IMR-90 (cell line): ENCODE data around the gene THAP5. TPM values are rescaled to one million over a fixed set of nuclear protein-coding genes. Genes with fewer than 3 reads are reported as not detected.

Experiments
- ATAC-seq: fragments of 200-7000 bp; cut with Tn5 transposase; 2 replicates; pipeline ENCODE4 v1.9.1; 2020; ENCODE audit warnings: low read depth, mild to moderate bottlenecking, moderate library complexity
- BruUV-seq: library from RNA; stranded (reverse); fragments of 400-500 nt; replicated peaks from 2 replicates; lab custom pipeline; 2021; lab: Mats Ljungman, UMichigan
- CTCF ChIA-PET: fragments of 300-600 bp; formaldehyde crosslinking; extraction: SDS; loops from one replicate; lab custom pipeline; 2021; ENCODE audit warnings: antibody characterized with exemption; lab: Yijun Ruan, JAX
- POLR2A ChIA-PET: fragments of 300-600 bp; sonication (Branson Sonifier 250); formaldehyde crosslinking; loops from one replicate; lab custom pipeline; 2022; ENCODE audit warnings: antibody characterized with exemption; ENCODE audit not compliant: unreplicated experiment; lab: Charles Lee
- DNase-seq: peaks from one replicate; pipeline ENCODE4 v3.0.0; 2013
- H2AFZ ChIP-seq: replicated peaks from 2 replicates; pipeline ENCODE3; 2013; ENCODE audit warnings: low read length, mild to moderate bottlenecking; ENCODE audit not compliant: poor library complexity
- H2AK5ac ChIP-seq: 2 replicates; pipeline ENCODE4 v1.6.1; 2013; ENCODE audit warnings: low read depth, low read length, inconsistent platforms
- H2AK9ac ChIP-seq: replicated peaks from 2 replicates; pipeline ENCODE3; 2013; ENCODE audit warnings: mild to moderate bottlenecking, low read depth, low read length, moderate library complexity; ENCODE audit not compliant: poor library complexity
- H2BK120ac ChIP-seq: 2 replicates; pipeline ENCODE4 v1.6.1; 2013; ENCODE audit warnings: low read depth, low read length, inconsistent platforms
- H2BK15ac ChIP-seq: 3 replicates; pipeline ENCODE4 v1.6.1; 2013; ENCODE audit warnings: low read depth, low read length, inconsistent platforms
- H2BK20ac ChIP-seq: 2 replicates; pipeline ENCODE4 v1.6.1; 2013; ENCODE audit warnings: low read depth, mild to moderate bottlenecking, inconsistent platforms, low read length, moderate library complexity
- H2BK5ac ChIP-seq: 2 replicates; pipeline ENCODE4 v1.6.1; 2013; ENCODE audit warnings: mild to moderate bottlenecking, low read depth, low read length, inconsistent platforms; ENCODE audit not compliant: poor library complexity, severe bottlenecking
- H3K14ac ChIP-seq: replicated peaks from 2 replicates; pipeline ENCODE4 v1.6.1; 2013; ENCODE audit warnings: low read depth, low read length, inconsistent platforms
- H3K18ac ChIP-seq: 2 replicates; pipeline ENCODE4 v1.6.1; 2013; ENCODE audit warnings: low read depth, low read length, control low read depth
- H3K23ac ChIP-seq: 2 replicates; pipeline ENCODE4 v1.6.1; 2013; ENCODE audit warnings: low read depth, low read length, inconsistent platforms
- H3K27ac ChIP-seq: 2 replicates; pipeline ENCODE4 v1.5.1; 2013; ENCODE audit warnings: mild to moderate bottlenecking, control low read depth, low read length; ENCODE audit not compliant: insufficient read depth
- H3K27me3 ChIP-seq: 2 replicates; pipeline ENCODE4 v1.6.1; 2013; ENCODE audit warnings: low read length; ENCODE audit not compliant: control insufficient read depth, insufficient read depth
- H3K36me3 ChIP-seq: 2 replicates; pipeline ENCODE4 v1.6.1; 2013; ENCODE audit warnings: low read length, mixed read lengths; ENCODE audit not compliant: control insufficient read depth, insufficient read depth
- H3K4ac ChIP-seq: 2 replicates; pipeline ENCODE4 v1.6.1; 2013; ENCODE audit warnings: low read depth, low read length, inconsistent platforms
- H3K4me1 ChIP-seq: 2 replicates; pipeline ENCODE4 v1.6.1; 2013; ENCODE audit warnings: low read length, mixed read lengths; ENCODE audit not compliant: control insufficient read depth, insufficient read depth
- H3K4me2 ChIP-seq: 2 replicates; pipeline ENCODE4 v1.6.1; 2013; ENCODE audit warnings: low read depth, mild to moderate bottlenecking, control low read depth, low read length, moderate library complexity
- H3K4me3 ChIP-seq: 2 replicates; pipeline ENCODE4 v1.5.1; 2013; ENCODE audit warnings: low read depth, mild to moderate bottlenecking, control low read depth, low read length, moderate library complexity; ENCODE audit not compliant: insufficient read depth
- H3K56ac ChIP-seq: 2 replicates; pipeline ENCODE4 v1.6.1; 2013; ENCODE audit warnings: low read length, inconsistent platforms; ENCODE audit not compliant: insufficient read depth; ENCODE audit errors: extremely low read depth
- H3K79me1 ChIP-seq, 2 experiments: 2 replicates each; pipeline ENCODE4 v1.6.1; 2013; ENCODE audit warnings: low read length in 2 of 2, inconsistent platforms in 1 of 2, low read depth in 1 of 2
- H3K9ac ChIP-seq: 2 replicates; pipeline ENCODE4 v1.6.1; 2013; ENCODE audit warnings: low read depth, low read length, control low read depth
- H3K9me1 ChIP-seq: 2 replicates; pipeline ENCODE4 v1.6.1; 2013; ENCODE audit warnings: low read length, inconsistent platforms; ENCODE audit not compliant: insufficient read depth
- H3K9me3 ChIP-seq: 2 replicates; pipeline ENCODE4 v1.6.1; 2013; ENCODE audit warnings: low read length; ENCODE audit not compliant: control insufficient read depth, insufficient read depth
- H4K20me1 ChIP-seq: 2 replicates; pipeline ENCODE4 v1.6.1; 2013; ENCODE audit warnings: low read length, inconsistent platforms; ENCODE audit not compliant: insufficient read depth
- H4K5ac ChIP-seq: 2 replicates; pipeline ENCODE4 v1.6.1; 2013; ENCODE audit warnings: mild to moderate bottlenecking, low read depth, low read length, control low read depth
- H4K8ac ChIP-seq, 2 experiments: 2 replicates each; pipeline ENCODE4 v1.6.1; 2013; ENCODE audit warnings: low read depth in 2 of 2, low read length in 2 of 2, control low read depth in 1 of 2, inconsistent platforms in 1 of 2
- H4K91ac ChIP-seq: 2 replicates; pipeline ENCODE4 v1.6.1; 2013; ENCODE audit warnings: low read depth, low read length, inconsistent platforms; ENCODE audit not compliant: insufficient read depth
- CEBPB ChIP-seq: IDR thresholded peaks from 2 replicates; pipeline ENCODE4 v1.6.1; 2012; ENCODE audit warnings: low read depth, low read length, improper control_type of control experiment
- CHD1 ChIP-seq: IDR thresholded peaks from 2 replicates; pipeline ENCODE4 v1.6.1; 2012; ENCODE audit warnings: low read depth, low read length, improper control_type of control experiment
- FOS ChIP-seq: fragments of 150-350 bp; IDR thresholded peaks from 2 replicates; pipeline ENCODE4 v1.6.1; 2016; ENCODE audit warnings: low read depth, low read length
- MAFK ChIP-seq: IDR thresholded peaks from 2 replicates; pipeline ENCODE4 v1.6.1; 2012; ENCODE audit warnings: low read depth, low read length, improper control_type of control experiment
- NFE2L2 ChIP-seq: fragments of 150-350 bp; IDR thresholded peaks from 2 replicates; pipeline ENCODE4 v1.6.1; 2016; ENCODE audit warnings: low read depth, mild to moderate bottlenecking, low read length
- POLR2A ChIP-seq: IDR thresholded peaks from 2 replicates; pipeline ENCODE4 v1.6.1; 2012; ENCODE audit warnings: mild to moderate bottlenecking, low read depth, low read length
- RCOR1 ChIP-seq: IDR thresholded peaks from 2 replicates; pipeline ENCODE4 v1.6.1; 2012; ENCODE audit warnings: mild to moderate bottlenecking, low read length, improper control_type of control experiment; ENCODE audit not compliant: insufficient replicate concordance
- SMC3 ChIP-seq: fragments of 150-350 bp; IDR thresholded peaks from 2 replicates; pipeline ENCODE4 v1.6.1; 2016; ENCODE audit warnings: low read depth, mild to moderate bottlenecking, antibody characterized with exemption, low read length, moderate library complexity
- WGBS, 2 experiments: methylation state at CpG; one replicate each; pipeline versions ENCODE4 v1.1.5 to v1.1.7; 2013; ENCODE audit warnings: missing lambda C conversion rate in 2 of 2; ENCODE audit not compliant: insufficient read length in 1 of 2; ENCODE audit errors: extremely low coverage in 2 of 2; 5-methylcytosine and 5-hydroxymethylcytosine counted together
- dilution Hi-C: fragments of 300-500 bp; cut with HindIII; formaldehyde crosslinking; loops from one replicate; pipeline ENCODE4 v1.14.3; 2018; ENCODE audit warnings: low sequenced_read_pairs; ENCODE audit not compliant: unreplicated experiment
- in situ Hi-C: fragments of 300-500 bp; cut with MboI; formaldehyde crosslinking; loops from 3 replicates; pipeline ENCODE4 v1.14.3; 2019; ENCODE audit warnings: low sequenced_read_pairs, inconsistent platforms, mixed read lengths
- intact Hi-C: fragments of 100-400 bp; cut with micrococcal nuclease; formaldehyde crosslinking; loops from 2 replicates; pipeline ENCODE4 v1.10.0; 2022
- polyA plus RNA-seq, 3 experiments: library from polyadenylated mRNA; depleted of rRNA; stranded (reverse); fragments of >200 nt; gene quantifications; 2 replicates each; pipeline ENCODE4 v1.2.3, GENCODE V29; 2012; ENCODE audit warnings: low replicate concordance in 1 of 3
- total RNA-seq: library from RNA; depleted of rRNA; stranded (reverse); fragments of >200 nt; gene quantifications from 2 replicates; pipeline ENCODE4 v1.2.3, GENCODE V29; 2012
- TF ChIP-seq, protein P1 (sequence below): conservative IDR thresholded peaks from 2 replicates; pipeline ENCODE4 v1.5.1; 2012; ENCODE audit warnings: mild to moderate bottlenecking, low read depth, low read length, improper control_type of control experiment
- TF ChIP-seq, protein P2 (sequence below): fragments of 150-350 bp; IDR thresholded peaks from 2 replicates; pipeline ENCODE4 v1.6.1; 2016; ENCODE audit warnings: low read depth, mild to moderate bottlenecking, low read length, moderate library complexity, borderline replicate concordance

The THAP5 gene
- total and polyA plus RNA-seq, 2 of the 4 experiments (the other 2 are of a cell fraction): 6.7 to 23.7 TPM

DNA sequence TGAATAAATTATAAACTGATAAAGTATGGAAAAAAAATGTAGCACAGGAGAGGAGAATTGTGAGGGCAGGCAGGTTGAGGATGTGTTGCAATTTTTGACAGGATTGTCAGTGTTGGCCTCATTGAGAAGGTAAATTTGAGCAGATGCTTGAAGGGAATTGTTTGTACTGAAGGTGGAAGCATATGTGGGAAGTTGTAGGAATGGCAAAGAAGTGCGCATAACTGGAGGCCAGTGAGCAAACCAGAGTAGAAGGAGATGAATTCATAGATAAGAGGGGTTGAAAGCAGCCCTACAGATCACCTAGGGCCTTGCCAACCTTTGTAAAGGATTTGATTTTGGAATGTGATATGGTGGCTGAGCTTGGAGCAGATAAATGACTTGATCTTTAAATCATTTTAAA, 6.6 kb upstream of the THAP5 start:
- no peak for TF ChIP-seq FOS
- no peak for TF ChIP-seq SMC3
- TF ChIP-seq CHD1: no peak
- TF ChIP-seq RCOR1: no peak
- TF ChIP-seq NFE2L2: no peak
- no peak for TF ChIP-seq POLR2A
- TF ChIP-seq, protein P1, sequence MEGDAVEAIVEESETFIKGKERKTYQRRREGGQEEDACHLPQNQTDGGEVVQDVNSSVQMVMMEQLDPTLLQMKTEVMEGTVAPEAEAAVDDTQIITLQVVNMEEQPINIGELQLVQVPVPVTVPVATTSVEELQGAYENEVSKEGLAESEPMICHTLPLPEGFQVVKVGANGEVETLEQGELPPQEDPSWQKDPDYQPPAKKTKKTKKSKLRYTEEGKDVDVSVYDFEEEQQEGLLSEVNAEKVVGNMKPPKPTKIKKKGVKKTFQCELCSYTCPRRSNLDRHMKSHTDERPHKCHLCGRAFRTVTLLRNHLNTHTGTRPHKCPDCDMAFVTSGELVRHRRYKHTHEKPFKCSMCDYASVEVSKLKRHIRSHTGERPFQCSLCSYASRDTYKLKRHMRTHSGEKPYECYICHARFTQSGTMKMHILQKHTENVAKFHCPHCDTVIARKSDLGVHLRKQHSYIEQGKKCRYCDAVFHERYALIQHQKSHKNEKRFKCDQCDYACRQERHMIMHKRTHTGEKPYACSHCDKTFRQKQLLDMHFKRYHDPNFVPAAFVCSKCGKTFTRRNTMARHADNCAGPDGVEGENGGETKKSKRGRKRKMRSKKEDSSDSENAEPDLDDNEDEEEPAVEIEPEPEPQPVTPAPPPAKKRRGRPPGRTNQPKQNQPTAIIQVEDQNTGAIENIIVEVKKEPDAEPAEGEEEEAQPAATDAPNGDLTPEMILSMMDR: no peak
- no peak for TF ChIP-seq CEBPB
- no peak for TF ChIP-seq MAFK
- TF ChIP-seq, protein P2, sequence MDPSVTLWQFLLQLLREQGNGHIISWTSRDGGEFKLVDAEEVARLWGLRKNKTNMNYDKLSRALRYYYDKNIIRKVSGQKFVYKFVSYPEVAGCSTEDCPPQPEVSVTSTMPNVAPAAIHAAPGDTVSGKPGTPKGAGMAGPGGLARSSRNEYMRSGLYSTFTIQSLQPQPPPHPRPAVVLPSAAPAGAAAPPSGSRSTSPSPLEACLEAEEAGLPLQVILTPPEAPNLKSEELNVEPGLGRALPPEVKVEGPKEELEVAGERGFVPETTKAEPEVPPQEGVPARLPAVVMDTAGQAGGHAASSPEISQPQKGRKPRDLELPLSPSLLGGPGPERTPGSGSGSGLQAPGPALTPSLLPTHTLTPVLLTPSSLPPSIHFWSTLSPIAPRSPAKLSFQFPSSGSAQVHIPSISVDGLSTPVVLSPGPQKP: no peak
- no peak overlapping the region for H3K56ac ChIP-seq
- H2BK15ac ChIP-seq: no peak overlapping the region
- no peak overlapping the region for H3K9ac ChIP-seq
- H3K23ac ChIP-seq: no peak overlapping the region
- DNase-seq (no peak), ATAC-seq (no peak)
- H4K8ac ChIP-seq: no peak overlapping the region
- no peaks in the 10 kb centered on the region; the same call in 1 of the 2 replicates for H3K9me1 ChIP-seq
- ChIA-PET POLR2A (no interaction called here), CTCF (no interaction called here)
- no peak overlapping the region for H2AK9ac ChIP-seq
- H3K4me3 ChIP-seq: no peak overlapping the region
- no peaks in the 10 kb centered on the region for H3K4me1 ChIP-seq
- H3K4ac ChIP-seq: no peak overlapping the region
- no peak overlapping the region for H2AFZ ChIP-seq
- intact Hi-C loops: no loop called here
- H3K9me3 ChIP-seq: peaks cover 3% of the 10 kb centered on the region; the same call in 1 of the 2 replicates
- H2BK5ac ChIP-seq: no peak overlapping the region
- no peaks in the 10 kb centered on the region for H3K27me3 ChIP-seq
- no peak overlapping the region for H4K91ac ChIP-seq
- in situ Hi-C loops: no loop called here
- no peak overlapping the region for H3K14ac ChIP-seq
- no peak overlapping the region for H2BK20ac ChIP-seq
- H3K18ac ChIP-seq: no peak overlapping the region
- BruUV-seq: no TSS peak
- dilution Hi-C loops: no loop called here
- no peaks in the 10 kb centered on the region for H4K20me1 ChIP-seq
- no peak overlapping the region for H2AK5ac ChIP-seq
- 100% methylated on average over 1 of the region's 1 CpG; no CpG with 5 or more reads in 1 of the 2 experiments for WGBS, 2 experiments
- no peak overlapping the region for H3K27ac ChIP-seq
- no peak overlapping the region for H4K5ac ChIP-seq
- H2BK120ac ChIP-seq: no peak overlapping the region
- 0 out of 4 replicates have a peak, but pooled peaks cover 0 to 3% of the 10 kb centered on the region in 2 experiments for H3K79me1 ChIP-seq
- peaks cover 5% of the 10 kb centered on the region for H3K36me3 ChIP-seq
- H3K4me2 ChIP-seq: no peak overlapping the region
